Measurements from ENCODE around the gene NF1.
"Not testable (repeated sequence)": the region's sequence is repeated elsewhere in the genome, so short reads cannot be mapped to it uniquely, and the experiment has no call there.

GRCh38 chr17:31262923-31263322, 168.1 kb downstream of the NF1 start:
- not testable (repeated sequence) for TF ChIP-seq CTCF, POLR2A, POLR2AphosphoS5 (IDR thresholded peaks at IDR 0.05)

Data from prostate gland (tissue), 2 donors.